Colonic mucosa (tissue), 4 donors: ENCODE data around the gene DNAJC18. TPM values are rescaled to one million over a fixed set of nuclear protein-coding genes. Genes with fewer than 3 reads are reported as not detected.

Experiments used
- DNase-seq: peaks from one replicate; pipeline ENCODE4 v3.0.0-alpha.2; 2020
- H3K27ac ChIP-seq: fragments of 200-600 bp; one replicate; pipeline ENCODE4 v1.8.0; 2021
- H3K27me3 ChIP-seq: fragments of 200-600 bp; one replicate; pipeline ENCODE4 v1.8.0; 2021
- H3K36me3 ChIP-seq: fragments of 200-600 bp; one replicate; pipeline ENCODE4 v1.8.0; 2021
- H3K4me1 ChIP-seq: fragments of 200-600 bp; one replicate; pipeline ENCODE4 v1.8.0; 2021; ENCODE audit warnings: mild to moderate bottlenecking
- H3K4me3 ChIP-seq: fragments of 200-600 bp; one replicate; pipeline ENCODE4 v1.8.0; 2021
- H3K9ac ChIP-seq, 2 donors: one replicate each; pipeline ENCODE4 v1.7.0; 2013; ENCODE audit warnings: control low read depth in 2 of 2, low read depth in 2 of 2, low read length in 2 of 2
- H3K9me3 ChIP-seq: fragments of 200-600 bp; one replicate; pipeline ENCODE4 v1.8.0; 2021
- CTCF ChIP-seq: fragments of 200-600 bp; IDR thresholded peaks from one replicate; pipeline ENCODE4 v1.8.0; 2022; ENCODE audit warnings: antibody characterized with exemption, mild to moderate bottlenecking
- intact Hi-C: fragments of 100-400 bp; cut with DNase I; formaldehyde crosslinking; loops from one replicate; pipeline ENCODE4 v1.14.1; 2022
- total RNA-seq, 2 donors: library from RNA; stranded (reverse); fragmentation: NEBNext Ultra II Directional in 1 of 2; extraction: Animal tissue kit (Norgen Biotek cat#: 25700) in 1 of 2; gene quantifications; one replicate each; pipeline ENCODE4 v1.2.1, GENCODE V29; 2021
- donor health status: healthy.
- donor health status: DM: no; HTN: no; CAD: no.
- donor health status: DM: no; HTN: no; CAD: no.

The DNAJC18 gene
- total RNA-seq, 2 donors from 2014 or later = 3.6 to 5.7 TPM

- TF ChIP-seq CTCF = no peak
- intact Hi-C loops = no loop called here
- Histone ChIP-seq H3K4me3 (no peak overlapping the region), H3K4me1 (peaks cover 11% of the 10 kb centered on the region), H3K27ac (peak overlapping the region; percentile 35), H3K9ac (no peak overlapping the region), H3K9me3 (no peaks in the 10 kb centered on the region), H3K27me3 (no peaks in the 10 kb centered on the region), H3K36me3 (no peaks in the 10 kb centered on the region)
- DNase-seq = no peak
These were observed 19.5 kb upstream of the DNAJC18 start for GRCh38 chr5:139458580-139459407.

GRCh38 chr5:139457653-139458306 is 18.5 kb upstream of the DNAJC18 start:
- Histone ChIP-seq H3K4me1 (peaks cover 11% of the 10 kb centered on the region), H3K9me3 (no peaks in the 10 kb centered on the region), H3K27me3 (no peaks in the 10 kb centered on the region), H3K9ac (no peak overlapping the region), H3K27ac (no peak overlapping the region), H3K36me3 (no peaks in the 10 kb centered on the region), H3K4me3 (no peak overlapping the region)
- intact Hi-C loops = no loop called here
- DNase-seq = no peak
- TF ChIP-seq CTCF = no peak

- DNase-seq = no peak
- peaks cover 11% of the 10 kb centered on the region for H3K4me1 ChIP-seq
- no peak overlapping the region for H3K4me3 ChIP-seq
- no peak overlapping the region for H3K27ac ChIP-seq
- no peaks in the 10 kb centered on the region for H3K36me3 ChIP-seq
- no peak overlapping the region for H3K9ac ChIP-seq
- no peak for TF ChIP-seq CTCF
- intact Hi-C loops = no loop called here
- no peaks in the 10 kb centered on the region for H3K9me3 ChIP-seq
- H3K27me3 ChIP-seq = no peaks in the 10 kb centered on the region
These were observed 17.9 kb upstream of the DNAJC18 start for GRCh38 chr5:139457241-139457640.

GRCh38 chr5:139456776-139457175 is 17.5 kb upstream of the DNAJC18 start:
- DNase-seq = no peak
- no peak overlapping the region for H3K9ac ChIP-seq
- H3K4me3 ChIP-seq = no peak overlapping the region
- intact Hi-C loops = no loop called here
- TF ChIP-seq CTCF = no peak
- peaks cover 11% of the 10 kb centered on the region for H3K4me1 ChIP-seq
- no peaks in the 10 kb centered on the region for H3K9me3 ChIP-seq
- no peaks in the 10 kb centered on the region for H3K27me3 ChIP-seq
- no peak overlapping the region for H3K27ac ChIP-seq
- H3K36me3 ChIP-seq = no peaks in the 10 kb centered on the region

GRCh38 chr5:139454568-139455290 is 15.4 kb upstream of the DNAJC18 start:
- no peak for TF ChIP-seq CTCF
- Histone ChIP-seq H3K36me3 (no peaks in the 10 kb centered on the region), H3K4me3 (no peak overlapping the region), H3K27ac (no peak overlapping the region), H3K9me3 (no peaks in the 10 kb centered on the region), H3K4me1 (peaks cover 11% of the 10 kb centered on the region), H3K9ac (no peak overlapping the region), H3K27me3 (no peaks in the 10 kb centered on the region)
- no peak for DNase-seq
- intact Hi-C loops = no loop called here
